Neural cell (in vitro differentiated cells): ENCODE results near the gene KNSTRN. TPM values are rescaled to one million over a fixed set of nuclear protein-coding genes. Genes with fewer than 3 reads are reported as not detected.
A peak's percentile ranks its signal among the peaks of the same experiment; 100 is the strongest.

Source experiments
- H2AFZ ChIP-seq: fragments of 200-600, 300-800 bp; sonication (generic), shearing (Covaris generic); 2 replicates; pipeline ENCODE4 v1.6.0; 2014; ENCODE audit warnings: low read depth, mild to moderate bottlenecking, antibody characterized with exemption, low read length, moderate library complexity
- H3F3A ChIP-seq: fragments of 200-600 bp; shearing (Covaris generic); 2 replicates; pipeline ENCODE4 v1.6.1; 2016; ENCODE audit warnings: mild to moderate bottlenecking, moderate library complexity, mixed read lengths, antibody characterized with exemption, low read length; ENCODE audit not compliant: insufficient read depth, poor library complexity, severe bottlenecking
- H3K27ac ChIP-seq: fragments of 200-600, 300-800 bp; sonication (generic), shearing (Covaris generic); 2 replicates; pipeline ENCODE4 v1.5.1; 2014; ENCODE audit warnings: mild to moderate bottlenecking, low read length, moderate library complexity
- H3K27me3 ChIP-seq: fragments of 300-800, 200-600 bp; sonication (generic), shearing (Covaris generic); 2 replicates; pipeline ENCODE4 v1.6.0; 2014; ENCODE audit warnings: mild to moderate bottlenecking, low read depth, low read length, moderate library complexity; ENCODE audit not compliant: insufficient read depth
- H3K36me3 ChIP-seq: fragments of 300-800, 200-600 bp; sonication (generic), shearing (Covaris generic); 2 replicates; pipeline ENCODE4 v1.5.1; 2014; ENCODE audit warnings: mild to moderate bottlenecking, antibody characterized with exemption, low read length, moderate library complexity; ENCODE audit not compliant: insufficient read depth
- H3K4me2 ChIP-seq: fragments of 300-800, 200-600 bp; sonication (generic), shearing (Covaris generic); 2 replicates; pipeline ENCODE4 v1.6.0; 2014; ENCODE audit warnings: mild to moderate bottlenecking, low read length
- H3K4me3 ChIP-seq: fragments of 300-800, 200-600 bp; sonication (generic), shearing (Covaris generic); 2 replicates; pipeline ENCODE4 v1.5.1; 2014; ENCODE audit warnings: mild to moderate bottlenecking, low read length, moderate library complexity
- H3K79me2 ChIP-seq: fragments of 200-600 bp; shearing (Covaris generic); replicated peaks from 2 replicates; pipeline ENCODE4 v1.6.0; 2014; ENCODE audit warnings: mild to moderate bottlenecking, low read length, moderate library complexity; ENCODE audit not compliant: insufficient read depth
- H3K9ac ChIP-seq: fragments of 300-800, 200-600 bp; sonication (generic), shearing (Covaris generic); 2 replicates; pipeline ENCODE4 v1.6.1; 2016; ENCODE audit warnings: mild to moderate bottlenecking, low read length, mixed read lengths
- H3K9me2 ChIP-seq: fragments of 200-600 bp; shearing (Covaris generic); 2 replicates; pipeline ENCODE4 v1.6.1; 2016; ENCODE audit warnings: mild to moderate bottlenecking, low read length, mixed read lengths; ENCODE audit not compliant: insufficient read depth
- H3K9me3 ChIP-seq: fragments of 200-600, 300-800 bp; sonication (generic), shearing (Covaris generic); 2 replicates; pipeline ENCODE4 v1.6.1; 2016; ENCODE audit warnings: mild to moderate bottlenecking, mixed run types, low read length, moderate library complexity, mixed read lengths
- H4K20me1 ChIP-seq: fragments of 200-600 bp; shearing (Covaris generic); 2 replicates; pipeline ENCODE4 v1.6.1; 2016; ENCODE audit warnings: mild to moderate bottlenecking, mixed run types; ENCODE audit not compliant: insufficient read depth
- CTCF ChIP-seq: fragments of 450-650 bp; IDR thresholded peaks from 2 replicates; pipeline ENCODE4 v1.5.1; 2014; ENCODE audit warnings: antibody characterized with exemption, mild to moderate bottlenecking, moderate library complexity; ENCODE audit not compliant: poor library complexity, severe bottlenecking
- EP300 ChIP-seq: fragments of 450-650 bp; conservative IDR thresholded peaks from 2 replicates; pipeline ENCODE4 v1.6.1; 2014; ENCODE audit warnings: antibody characterized with exemption, mild to moderate bottlenecking, moderate library complexity; ENCODE audit not compliant: poor library complexity, severe bottlenecking
- EZH2 ChIP-seq: fragments of 200-600, 300-800 bp; shearing (Covaris generic), sonication (generic); IDR thresholded peaks from 2 replicates; pipeline ENCODE4 v1.6.1; 2014; ENCODE audit warnings: antibody characterized with exemption, low read length, borderline replicate concordance, mild to moderate bottlenecking; ENCODE audit not compliant: insufficient read depth, poor library complexity, severe bottlenecking
- MXI1 ChIP-seq: fragments of 450-650 bp; conservative IDR thresholded peaks from 2 replicates; pipeline ENCODE4 v1.6.1; 2014; ENCODE audit warnings: antibody characterized with exemption, mild to moderate bottlenecking; ENCODE audit not compliant: poor library complexity, severe bottlenecking
- POLR2AphosphoS5 ChIP-seq: IDR thresholded peaks from 2 replicates; pipeline ENCODE4 v1.6.1; 2012
- RAD21 ChIP-seq: fragments of 450-650 bp; conservative IDR thresholded peaks from 2 replicates; pipeline ENCODE4 v1.6.1; 2014; ENCODE audit warnings: antibody characterized with exemption, mild to moderate bottlenecking, moderate library complexity
- REST ChIP-seq: IDR thresholded peaks from 2 replicates; pipeline ENCODE4 v1.6.1; 2012; ENCODE audit warnings: borderline replicate concordance
- SMC3 ChIP-seq: fragments of 450-650 bp; conservative IDR thresholded peaks from 2 replicates; pipeline ENCODE4 v1.6.1; 2014; ENCODE audit warnings: antibody characterized with exemption, mild to moderate bottlenecking, moderate library complexity; ENCODE audit not compliant: poor library complexity
- TAF1 ChIP-seq: IDR thresholded peaks from 2 replicates; pipeline ENCODE4 v1.6.1; 2012; ENCODE audit warnings: low read depth
- polyA plus RNA-seq: library from polyadenylated mRNA; depleted of rRNA; stranded (reverse); fragments of >200 nt; gene quantifications from 2 replicates; pipeline ENCODE4 v1.2.3, GENCODE V29; 2014

Gene KNSTRN
- polyA plus RNA-seq, 1 donor from 2014 or later: 38.3 TPM

GRCh38 chr15:40357246-40357645 lies 25.3 kb upstream of the KNSTRN start:
- Histone ChIP-seq H3K9me3 (no peaks in the 10 kb centered on the region), H3K9me2 (no peaks in the 10 kb centered on the region), H3K27ac (no peak overlapping the region), H3K27me3 (peaks cover 5% of the 10 kb centered on the region), H3K9ac (peak overlapping the region; percentile 86), H3K4me3 (peak overlapping the region; percentile 95), H3K4me2 (peak overlapping the region; percentile 94), H3K79me2 (peaks cover 3% of the 10 kb centered on the region), H4K20me1 (no peaks in the 10 kb centered on the region), H3K36me3 (no peaks in the 10 kb centered on the region), H2AFZ (peak overlapping the region; percentile 72), H3F3A (no peaks in the 10 kb centered on the region)
- TF ChIP-seq SMC3 (no peak), TAF1 (no peak), EZH2 (no peak), EP300 (no peak), REST (no peak), POLR2AphosphoS5 (no peak), RAD21 (no peak), CTCF (no peak), MXI1 (no peak)

- Histone ChIP-seq H3K9ac (peak within 1 kb of the TSS; percentile 86), H3F3A (no peaks in the 10 kb centered on the region), H4K20me1 (no peaks in the 10 kb centered on the region), H3K79me2 (peaks cover 3% of the 10 kb centered on the region), H2AFZ (peak within 1 kb of the TSS; percentile 91), H3K4me3 (peak within 1 kb of the TSS; percentile 95), H3K9me2 (no peaks in the 10 kb centered on the region), H3K36me3 (no peaks in the 10 kb centered on the region), H3K4me2 (peak within 1 kb of the TSS; percentile 94), H3K9me3 (no peaks in the 10 kb centered on the region), H3K27me3 (peaks cover 5% of the 10 kb centered on the region), H3K27ac (peak within 1 kb of the TSS; percentile 67)
- TF ChIP-seq REST: peak; percentile 47
- no peak for TF ChIP-seq RAD21
- TF ChIP-seq MXI1: peak; percentile 47
- no peak for TF ChIP-seq CTCF
- TF ChIP-seq EZH2: no peak
- TF ChIP-seq TAF1: no peak
- peak; percentile 63 for TF ChIP-seq POLR2AphosphoS5
- TF ChIP-seq EP300: no peak
- no peak for TF ChIP-seq SMC3
Measured at GRCh38 chr15:40357723-40358470, 24.6 kb upstream of the KNSTRN start, which contains the start of gene DISP2. Gene DISP2, plus strand, starts transcription at chr15:40358219. Its CDS starts 103 bp downstream, at chr15:40358322.
